Measurements from ENCODE around the gene LAMC3. TPM values are rescaled to one million over a fixed set of nuclear protein-coding genes. Genes with fewer than 3 reads are reported as not detected.

The LAMC3 gene
- total RNA-seq, 3 donors from 2014 or later, result 0.58 to 0.73 (median 0.69) TPM

- no peak for TF ChIP-seq CTCF (IDR thresholded peaks at IDR 0.05)
- DNase-seq, result peak in 1 of 3 donors; percentile 53
- intact Hi-C loops (cut with DNase I, micrococcal nuclease), result no loop called here
- Histone ChIP-seq H3K4me1 (ENCODE audit: low read depth) (no peaks in the 10 kb centered on the region), H3K9me3 (no peaks in the 10 kb centered on the region), H3K36me3 (ENCODE audit: low read depth) (no peaks in the 10 kb centered on the region), H3K4me3 (no peak overlapping the region)
- ATAC-seq, result peak; percentile 55
Measured at GRCh38 chr9:130962418-130963316, 46.3 kb upstream of the LAMC3 start.

- Histone ChIP-seq H3K4me1 (ENCODE audit: low read depth) (no peaks in the 10 kb centered on the region), H3K9me3 (no peaks in the 10 kb centered on the region), H3K36me3 (ENCODE audit: low read depth) (no peaks in the 10 kb centered on the region), H3K4me3 (no peak overlapping the region)
- intact Hi-C loops (cut with DNase I, micrococcal nuclease), result no loop called here
- DNase-seq (peak in 1 of 3 donors; percentile 17), ATAC-seq (no peak)
- no peak for TF ChIP-seq CTCF (IDR thresholded peaks at IDR 0.05)
Measured at GRCh38 chr9:130963337-130963908, 45.6 kb upstream of the LAMC3 start.

- intact Hi-C loops (cut with DNase I, micrococcal nuclease), result no loop called here
- no peaks in the 10 kb centered on the region for H3K36me3 ChIP-seq (ENCODE audit: low read depth)
- no peaks in the 10 kb centered on the region for H3K4me1 ChIP-seq (ENCODE audit: low read depth)
- DNase-seq, result no peak
- TF ChIP-seq CTCF (IDR thresholded peaks at IDR 0.05), result no peak
- no peak overlapping the region for H3K4me3 ChIP-seq
- no peak for ATAC-seq
- H3K9me3 ChIP-seq, result no peaks in the 10 kb centered on the region
Measured at GRCh38 chr9:130963916-130964315, 45.1 kb upstream of the LAMC3 start.

- no peak for ATAC-seq
- TF ChIP-seq CTCF (IDR thresholded peaks at IDR 0.05), result no peak
- Histone ChIP-seq H3K4me3 (no peak overlapping the region), H3K36me3 (ENCODE audit: low read depth) (no peaks in the 10 kb centered on the region), H3K4me1 (ENCODE audit: low read depth) (no peaks in the 10 kb centered on the region), H3K9me3 (no peaks in the 10 kb centered on the region)
- DNase-seq, result peak in 1 of 3 donors; percentile 1
- intact Hi-C loops (cut with DNase I, micrococcal nuclease), result no loop called here
Measured at GRCh38 chr9:130965680-130966079, 43.3 kb upstream of the LAMC3 start.

GRCh38 chr9:130970052-130970451 lies 38.9 kb upstream of the LAMC3 start:
- Histone ChIP-seq H3K9me3 (no peaks in the 10 kb centered on the region), H3K4me3 (no peak overlapping the region), H3K36me3 (ENCODE audit: low read depth) (no peaks in the 10 kb centered on the region), H3K4me1 (ENCODE audit: low read depth) (no peaks in the 10 kb centered on the region)
- ATAC-seq, result no peak
- DNase-seq, result peak in 1 of 3 donors; percentile 33
- TF ChIP-seq CTCF (IDR thresholded peaks at IDR 0.05), result no peak
- intact Hi-C loops (cut with DNase I, micrococcal nuclease), result no loop called here

Data from mucosa of descending colon (tissue), 3 donors.